Germinal center (tissue), 1 donor: Measurements from ENCODE around the gene NOL4L.

ENCODE experiments used
- DNase-seq: peaks from one replicate; pipeline ENCODE4 v3.0.0; 2012; ENCODE audit warnings: mixed read lengths, low spot score

Gene NOL4L

GRCh38 chr20:32523613-32524213 is 61.4 kb downstream of the NOL4L start:
- no peak for DNase-seq

DNA sequence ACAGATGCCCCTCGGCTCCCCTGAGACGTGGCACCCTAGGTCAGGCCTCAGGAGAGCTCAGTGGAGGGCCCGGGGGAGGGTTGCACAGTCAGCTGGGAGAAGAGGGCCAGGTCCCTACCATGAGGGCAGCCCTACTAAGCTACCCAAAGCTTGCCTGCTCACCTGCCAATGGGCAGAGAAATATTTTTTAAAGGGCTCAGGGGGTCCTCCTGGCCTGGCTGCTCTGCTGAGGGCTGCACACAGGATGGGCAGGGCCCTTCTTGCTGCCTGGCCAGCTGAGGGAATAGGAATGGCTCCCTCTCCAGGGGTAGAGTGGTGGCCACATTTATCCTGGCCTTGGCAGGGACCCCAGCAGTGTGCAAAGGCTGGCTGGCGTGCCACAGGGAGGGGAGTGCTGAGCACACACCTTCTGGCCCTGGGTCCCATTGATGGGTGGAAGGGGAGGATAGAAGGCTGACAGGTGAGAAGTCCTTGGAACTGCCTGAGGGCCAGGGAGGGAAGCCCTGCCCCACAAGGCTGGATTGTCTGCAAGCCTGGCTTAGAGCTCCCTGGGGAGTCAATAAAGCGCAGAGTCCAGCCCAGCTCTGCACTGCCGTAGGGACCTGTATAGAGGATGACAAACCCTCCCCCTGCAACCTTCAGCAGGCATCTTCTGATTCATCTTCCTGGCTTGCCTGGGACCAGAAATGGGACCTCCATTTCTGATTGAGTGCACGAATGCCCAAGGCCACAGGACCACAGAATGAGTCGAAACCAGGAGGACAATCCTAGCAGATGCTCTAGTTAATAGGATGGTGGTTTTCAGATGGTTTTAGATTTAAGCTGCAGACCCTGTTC is 62.1 kb downstream of the NOL4L start:
- no peak for DNase-seq

GRCh38 chr20:32522526-32522775 is 62.7 kb downstream of the NOL4L start:
- no peak for DNase-seq

DNA sequence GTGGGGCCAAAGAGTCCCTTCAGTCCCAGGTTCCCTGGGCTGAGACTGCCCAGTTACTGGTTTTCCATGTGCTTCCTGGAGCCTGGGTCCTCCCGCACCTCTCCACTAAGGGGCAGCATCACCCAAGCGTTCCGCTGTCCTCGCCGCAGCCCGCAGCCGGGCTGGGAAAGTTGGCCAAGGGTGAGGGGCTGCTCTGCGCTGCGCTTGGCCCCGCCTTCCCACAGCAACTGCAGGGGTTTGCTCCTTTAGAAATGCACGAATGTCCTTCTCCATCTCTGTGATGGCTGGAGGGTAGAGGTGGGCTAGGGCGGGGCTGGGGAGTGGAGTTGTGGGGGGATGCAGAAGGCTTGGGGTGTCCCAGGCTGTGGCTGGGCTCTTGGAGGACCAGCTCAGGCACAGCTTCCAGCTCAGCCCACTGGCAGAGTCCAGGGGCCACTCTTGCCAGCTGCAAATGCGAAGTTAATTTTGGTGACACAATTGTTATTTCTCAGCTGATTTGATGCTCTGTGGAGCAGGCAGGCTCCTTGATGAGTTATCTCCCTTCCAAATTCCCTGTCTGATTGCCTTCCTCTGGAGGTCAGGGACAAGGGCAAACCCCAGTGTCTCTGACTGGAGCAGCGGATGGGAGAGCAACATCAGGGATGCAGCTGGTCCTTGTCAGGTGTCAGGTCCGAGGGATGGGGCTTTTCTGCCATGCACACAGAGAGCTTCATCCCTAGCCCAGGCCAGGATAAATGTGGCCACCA is 63.2 kb downstream of the NOL4L start:
- peak; percentile 57 for DNase-seq

DNA sequence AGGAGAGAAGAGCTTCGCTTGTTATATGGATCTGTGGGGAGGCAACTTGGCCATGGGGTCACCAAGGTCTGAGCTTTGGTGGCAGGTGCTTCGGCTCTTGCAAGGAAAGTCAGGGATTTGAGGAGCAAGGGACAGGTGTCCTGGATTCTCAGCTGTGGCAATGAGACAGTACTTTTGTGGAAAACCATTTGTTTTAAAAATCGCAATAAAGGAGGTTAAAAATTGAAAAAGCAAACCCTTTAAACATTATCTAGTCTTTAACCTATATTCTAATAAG is 64.3 kb downstream of the NOL4L start:
- DNase-seq, result no peak

DNA sequence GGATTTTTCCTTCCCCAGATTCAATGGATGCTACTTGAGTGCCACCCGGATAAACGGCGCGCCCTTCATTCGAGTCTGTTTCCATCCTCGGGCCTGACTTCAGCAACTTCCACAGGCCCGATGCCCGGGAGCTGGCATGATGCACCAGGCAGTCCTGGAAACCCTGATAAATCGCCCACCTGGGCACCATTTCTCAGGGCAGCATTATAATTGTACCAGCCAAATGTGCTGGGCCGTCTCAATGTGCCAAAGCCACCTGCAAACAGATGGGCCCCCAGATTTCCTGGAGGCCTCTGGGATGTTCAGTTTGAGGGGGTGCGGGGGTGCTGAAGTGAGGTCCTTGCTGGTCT is 65.8 kb downstream of the NOL4L start:
- no peak for DNase-seq

DNA sequence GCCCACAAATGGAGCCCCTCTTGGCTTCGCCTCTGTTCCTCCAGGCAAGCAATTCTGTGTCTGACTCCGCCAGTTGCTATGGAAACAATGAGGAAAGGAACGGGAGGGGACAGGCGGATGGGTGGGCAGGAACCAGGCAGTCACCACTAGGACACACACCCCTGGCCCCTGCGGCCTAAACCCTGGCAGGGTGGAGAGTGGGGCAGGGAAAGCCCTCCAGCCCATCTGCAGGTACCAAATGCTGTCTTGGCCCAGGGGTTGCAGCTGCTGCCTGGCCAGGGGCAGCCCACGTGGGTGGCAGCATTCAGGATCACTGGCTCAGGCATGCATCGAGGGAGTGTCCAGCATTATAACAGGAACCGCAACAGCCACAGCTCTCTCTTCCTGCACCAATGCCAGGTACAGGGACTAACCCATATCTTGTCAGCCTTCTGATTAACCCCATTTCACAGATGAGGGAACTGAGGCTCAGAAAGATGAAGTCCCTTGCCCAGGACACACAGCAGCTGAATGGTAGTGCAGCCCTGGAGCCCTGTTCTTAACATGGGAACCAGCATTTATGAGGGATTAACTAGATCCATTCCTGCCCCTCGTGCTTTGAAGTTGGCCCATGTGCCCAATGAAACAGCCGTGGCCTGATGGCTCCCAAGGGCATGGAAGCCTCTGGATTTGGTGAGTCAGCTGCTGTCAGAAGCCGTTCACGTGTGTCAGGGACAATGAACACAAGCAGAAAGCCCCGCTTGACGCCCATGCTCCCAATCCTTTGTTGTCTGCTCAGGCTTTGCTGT is 66.3 kb downstream of the NOL4L start:
- DNase-seq, result no peak

DNA sequence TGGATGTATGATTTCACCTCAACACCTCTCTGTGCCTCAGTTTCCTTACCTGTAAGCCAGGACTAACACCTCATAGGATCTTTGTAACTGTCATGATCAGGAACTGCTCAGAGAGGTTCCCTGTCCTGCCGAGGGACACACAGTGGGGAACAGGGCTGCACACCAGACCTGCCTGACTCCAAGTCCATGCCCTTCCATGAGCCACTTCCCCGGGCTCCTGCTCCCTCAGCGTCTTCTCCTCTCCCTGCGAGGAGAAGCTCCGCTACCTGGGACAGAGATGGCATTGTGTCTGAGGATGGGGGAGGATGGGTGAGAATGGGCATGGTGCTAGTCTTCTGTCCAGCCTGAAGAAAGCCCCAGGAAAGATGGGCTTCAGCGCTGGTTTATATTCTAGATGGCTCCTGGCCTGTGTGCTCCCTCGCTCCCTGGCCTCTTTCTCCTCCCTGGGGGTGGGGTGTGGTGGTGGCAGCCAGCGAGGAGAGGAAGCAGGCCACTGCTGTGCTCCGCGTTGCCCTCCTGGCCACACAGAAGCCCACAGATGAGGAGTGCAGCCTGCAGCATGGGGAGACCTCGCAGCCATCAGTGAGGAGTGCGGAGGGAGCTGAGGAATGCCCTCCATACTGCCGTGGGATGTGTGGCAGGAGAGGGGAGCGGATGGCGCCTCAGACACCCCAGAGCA is 67.1 kb downstream of the NOL4L start:
- no peak for DNase-seq

- no peak for DNase-seq
Observed at GRCh38 chr20:32517518-32517873, 67.6 kb downstream of the NOL4L start.

- DNase-seq, result no peak
Observed at GRCh38 chr20:32516583-32517517, 68.3 kb downstream of the NOL4L start.

DNA sequence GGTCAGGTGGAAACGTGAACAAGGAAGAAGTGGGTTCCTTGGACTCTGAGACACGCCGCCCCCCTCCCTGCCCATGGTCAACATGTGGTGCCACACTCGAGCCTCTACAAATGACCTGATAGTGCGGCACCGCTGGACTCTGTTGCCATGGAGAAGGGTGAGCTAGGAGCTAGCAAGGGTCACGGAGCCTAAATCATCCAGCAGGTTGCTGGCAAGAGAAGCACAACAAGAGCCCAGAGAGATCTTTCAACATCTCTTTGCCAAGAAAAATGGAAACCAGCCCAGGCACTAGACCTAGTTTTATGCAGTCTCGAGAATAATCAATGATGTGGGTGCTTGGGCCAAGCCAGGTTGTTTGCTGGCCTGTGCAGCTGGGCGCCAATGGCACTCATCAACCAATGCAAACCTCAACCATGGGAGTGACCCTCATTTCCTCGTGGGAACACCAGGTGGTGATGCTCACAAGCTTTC is 69.5 kb downstream of the NOL4L start:
- DNase-seq, result no peak

DNA sequence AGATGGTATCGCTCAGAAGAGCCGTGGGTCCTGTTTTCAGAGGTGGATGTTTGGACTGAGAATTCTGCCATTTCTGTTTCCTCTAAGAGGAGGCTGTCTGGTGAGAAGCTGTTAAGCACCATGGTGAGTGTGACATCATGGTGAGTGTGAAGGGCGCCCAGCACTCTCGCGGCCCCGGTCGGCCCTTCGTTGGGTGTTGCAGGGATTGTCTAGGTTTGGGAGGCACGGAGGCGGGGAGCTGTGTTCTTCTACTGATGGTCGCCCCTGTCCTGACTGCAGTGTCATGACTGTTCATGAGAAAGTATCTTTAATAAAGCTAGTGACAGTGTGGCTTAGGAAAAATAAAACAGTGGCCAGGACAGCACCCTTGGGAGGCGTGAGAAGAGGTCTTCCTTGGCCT is 70.4 kb downstream of the NOL4L start:
- DNase-seq, result no peak

DNA sequence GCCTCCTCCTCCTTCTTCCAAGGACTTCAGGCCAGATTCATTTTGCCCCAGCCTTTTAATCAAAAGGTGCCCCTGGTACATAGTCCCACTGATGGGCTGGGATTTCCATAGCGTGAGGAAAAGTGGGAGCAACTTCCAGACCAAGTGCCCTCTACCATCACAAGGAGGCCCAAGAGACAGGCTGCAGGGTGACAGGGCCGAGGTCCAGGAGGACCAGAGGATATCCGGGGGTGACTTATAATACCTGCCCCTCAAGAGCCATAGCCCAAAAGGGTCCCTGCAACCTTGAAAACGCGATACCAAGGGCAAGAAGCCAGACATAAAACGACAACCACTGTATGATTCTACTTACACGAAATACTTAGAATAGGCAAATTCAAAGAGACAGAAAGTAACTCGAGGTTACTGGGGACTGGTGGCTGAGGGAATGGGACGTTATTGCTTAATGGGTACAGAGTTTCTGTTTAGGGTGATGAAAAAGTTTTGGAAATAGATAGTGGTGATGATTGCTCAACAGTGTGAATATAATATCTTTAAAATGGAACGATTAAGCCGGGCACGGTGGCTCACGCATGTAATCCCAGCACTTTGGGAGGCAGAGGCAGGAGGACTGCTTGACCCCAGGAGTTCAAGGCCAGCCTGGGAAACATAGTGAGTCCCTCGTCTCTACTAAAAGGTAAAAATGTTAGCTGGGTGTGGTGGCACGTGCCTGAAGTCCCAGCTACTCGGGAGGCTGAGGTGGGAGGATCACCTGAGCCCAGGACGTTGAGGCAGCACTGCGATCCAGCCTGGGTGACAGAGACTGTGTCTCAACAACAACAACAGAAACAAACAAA is 71.9 kb downstream of the NOL4L start:
- no peak for DNase-seq

- no peak for DNase-seq
Observed at GRCh38 chr20:32512047-32512385, 73.1 kb downstream of the NOL4L start.

DNA sequence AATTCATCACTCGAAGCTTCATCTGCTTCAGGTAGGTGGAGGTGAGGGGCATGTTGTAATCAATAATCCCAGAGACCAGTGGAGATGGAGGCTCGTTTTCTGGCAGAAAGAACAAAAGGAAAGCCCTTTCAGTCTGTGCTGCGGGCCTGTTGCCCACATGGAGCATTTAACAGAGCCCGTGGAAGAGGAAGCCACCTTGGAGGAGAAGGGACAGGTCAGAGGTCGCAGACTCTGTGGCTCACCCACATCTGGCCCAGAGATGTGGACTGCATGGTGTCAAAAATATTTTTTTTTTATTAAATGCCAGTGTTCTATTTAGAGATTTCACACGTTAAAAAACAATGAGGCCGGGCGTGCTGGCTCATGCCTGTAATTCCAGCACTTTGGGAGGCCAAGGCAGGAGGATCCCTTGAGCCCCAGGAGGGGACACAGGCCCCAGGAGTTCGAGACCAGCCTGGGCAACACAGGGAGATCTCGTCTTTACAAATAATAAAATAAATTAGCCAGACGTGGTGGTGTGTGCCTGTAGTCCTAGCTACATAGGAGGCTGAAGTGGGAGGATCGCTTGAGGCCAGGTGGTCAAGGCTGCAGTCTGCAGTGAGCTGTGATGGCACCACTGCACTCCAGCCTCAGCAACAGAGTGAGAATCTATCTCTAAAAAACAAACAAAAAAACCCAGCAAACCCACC is 73.6 kb downstream of the NOL4L start:
- DNase-seq, result no peak

DNA sequence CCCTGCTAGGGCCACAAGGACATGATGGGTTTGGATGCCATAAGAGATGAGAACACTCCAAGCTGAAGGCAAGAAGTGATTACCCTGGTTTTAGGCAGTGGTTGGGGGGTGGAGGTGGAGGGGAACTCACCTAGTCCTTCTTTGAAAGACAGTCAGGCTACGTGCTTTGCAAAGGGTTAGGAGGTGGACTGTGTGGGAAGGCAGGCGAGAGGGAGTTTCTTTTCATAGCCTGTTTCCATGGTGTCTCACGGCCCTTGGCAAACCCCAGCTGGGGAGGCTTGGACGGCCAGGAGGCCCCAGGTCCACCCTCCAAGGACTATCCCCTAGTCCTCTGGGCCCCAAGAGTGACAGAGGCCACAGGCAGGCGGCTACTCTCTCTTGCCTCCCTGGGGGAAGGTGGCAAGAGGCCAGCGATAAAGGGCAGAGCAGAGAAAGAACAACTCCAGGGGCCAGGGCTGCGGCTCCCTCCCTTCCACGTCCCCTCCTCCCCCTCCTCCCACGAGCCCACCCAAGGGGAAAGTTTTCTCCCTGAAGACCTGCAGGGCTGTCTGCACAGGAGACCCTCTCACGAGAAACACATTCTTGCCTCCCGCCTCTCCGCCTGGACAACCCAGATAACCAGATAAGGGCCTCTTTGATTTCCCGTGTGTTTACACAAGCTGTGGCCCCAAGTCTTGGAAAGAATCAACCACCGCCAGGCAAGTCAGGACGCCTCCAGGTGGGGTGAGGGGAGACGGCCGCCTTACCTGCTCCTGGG is 74.4 kb downstream of the NOL4L start:
- no peak for DNase-seq

GRCh38 chr20:32510120-32510600 is 75.0 kb downstream of the NOL4L start:
- DNase-seq, result no peak

- DNase-seq, result peak; percentile 31
Observed at GRCh38 chr20:32509639-32510066, 75.5 kb downstream of the NOL4L start.

DNA sequence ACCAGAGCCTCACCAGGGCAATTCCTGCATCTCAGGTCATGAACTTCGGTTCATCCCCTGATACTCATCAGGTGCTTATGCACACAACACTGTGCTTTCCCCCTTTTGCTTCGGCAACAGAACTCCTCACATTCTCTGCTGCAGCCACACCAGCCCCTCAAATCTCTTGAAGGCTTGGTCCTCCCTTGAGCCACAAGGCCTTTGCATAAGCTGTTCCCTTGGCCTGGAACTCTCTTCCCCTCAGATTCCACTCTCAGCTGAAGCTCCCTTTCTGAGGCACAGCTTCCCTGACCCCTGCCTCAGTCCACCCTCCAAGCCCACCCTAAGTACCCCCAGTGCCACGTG is 76.4 kb downstream of the NOL4L start:
- no peak for DNase-seq
